Measurements from ENCODE around the gene CATSPERZ.

Gene CATSPERZ

GRCh38 chr11:64264371-64264852, 35.7 kb upstream of the CATSPERZ start:
- DNase-seq = no peak

- DNase-seq = no peak
Measured at GRCh38 chr11:64265176-64266160, 34.7 kb upstream of the CATSPERZ start.

GRCh38 chr11:64266339-64266738, 33.8 kb upstream of the CATSPERZ start:
- no peak for DNase-seq

- DNase-seq = no peak
Measured at GRCh38 chr11:64267207-64267945, 32.8 kb upstream of the CATSPERZ start.

GRCh38 chr11:64268025-64268892, 31.9 kb upstream of the CATSPERZ start:
- DNase-seq = no peak

GRCh38 chr11:64268893-64269539, 31.1 kb upstream of the CATSPERZ start:
- DNase-seq = no peak

GRCh38 chr11:64269540-64270220, 30.5 kb upstream of the CATSPERZ start:
- DNase-seq = peak; percentile 90

GRCh38 chr11:64275031-64275800, 24.9 kb upstream of the CATSPERZ start:
- DNase-seq = no peak

- DNase-seq = no peak
Measured at GRCh38 chr11:64275841-64276240, 24.3 kb upstream of the CATSPERZ start.

- DNase-seq = no peak
Measured at GRCh38 chr11:64276653-64277431, 23.3 kb upstream of the CATSPERZ start.

- DNase-seq = no peak
Measured at GRCh38 chr11:64278576-64279190, 21.5 kb upstream of the CATSPERZ start.

GRCh38 chr11:64281957-64282770, 18.0 kb upstream of the CATSPERZ start:
- no peak for DNase-seq

- DNase-seq = no peak
Measured at GRCh38 chr11:64283092-64283491, 17.1 kb upstream of the CATSPERZ start.

- DNase-seq = peak; percentile 10
Measured at GRCh38 chr11:64284048-64284961, 15.9 kb upstream of the CATSPERZ start, which contains the start of gene BAD. Gene BAD (minus strand): TSS chr11:64284665. CDS start chr11:64284368, 297 bp downstream.

GRCh38 chr11:64284962-64285884, 14.9 kb upstream of the CATSPERZ start, which contains the start of gene GPR137:
Gene GPR137 (plus strand): TSS chr11:64285848. CDS start chr11:64286525, 677 bp downstream.
- no peak for DNase-seq

All from SIG-M5 (cell line).